Colonic mucosa (tissue), 4 donors: ENCODE measurements around the gene NUP35. TPM values are rescaled to one million over a fixed set of nuclear protein-coding genes. Genes with fewer than 3 reads are reported as not detected.

ENCODE experiments used
- DNase-seq: peaks from one replicate; pipeline ENCODE4 v3.0.0-alpha.2; 2020
- H3K27ac ChIP-seq: fragments of 200-600 bp; one replicate; pipeline ENCODE4 v1.8.0; 2021
- H3K27me3 ChIP-seq: fragments of 200-600 bp; one replicate; pipeline ENCODE4 v1.8.0; 2021
- H3K36me3 ChIP-seq: fragments of 200-600 bp; one replicate; pipeline ENCODE4 v1.8.0; 2021
- H3K4me1 ChIP-seq: fragments of 200-600 bp; one replicate; pipeline ENCODE4 v1.8.0; 2021; ENCODE audit warnings: mild to moderate bottlenecking
- H3K4me3 ChIP-seq: fragments of 200-600 bp; one replicate; pipeline ENCODE4 v1.8.0; 2021
- H3K9ac ChIP-seq, 2 donors: one replicate each; pipeline ENCODE4 v1.7.0; 2013; ENCODE audit warnings: control low read depth in 2 of 2, low read depth in 2 of 2, low read length in 2 of 2
- H3K9me3 ChIP-seq: fragments of 200-600 bp; one replicate; pipeline ENCODE4 v1.8.0; 2021
- intact Hi-C: fragments of 100-400 bp; cut with DNase I; formaldehyde crosslinking; loops from one replicate; pipeline ENCODE4 v1.14.1; 2022
- total RNA-seq, 2 donors: library from RNA; stranded (reverse); fragmentation: NEBNext Ultra II Directional in 1 of 2; extraction: Animal tissue kit (Norgen Biotek cat#: 25700) in 1 of 2; gene quantifications; one replicate each; pipeline ENCODE4 v1.2.1, GENCODE V29; 2021
- TF ChIP-seq, protein P1 (sequence below): fragments of 200-600 bp; IDR thresholded peaks from one replicate; pipeline ENCODE4 v1.8.0; 2022; ENCODE audit warnings: antibody characterized with exemption, mild to moderate bottlenecking
- donor health status: healthy.
- donor health status: DM: no; HTN: no; CAD: no.
- donor health status: DM: no; HTN: no; CAD: no.

The NUP35 gene
- total RNA-seq, 2 donors from 2014 or later = 11.3 to 19.1 TPM

DNA sequence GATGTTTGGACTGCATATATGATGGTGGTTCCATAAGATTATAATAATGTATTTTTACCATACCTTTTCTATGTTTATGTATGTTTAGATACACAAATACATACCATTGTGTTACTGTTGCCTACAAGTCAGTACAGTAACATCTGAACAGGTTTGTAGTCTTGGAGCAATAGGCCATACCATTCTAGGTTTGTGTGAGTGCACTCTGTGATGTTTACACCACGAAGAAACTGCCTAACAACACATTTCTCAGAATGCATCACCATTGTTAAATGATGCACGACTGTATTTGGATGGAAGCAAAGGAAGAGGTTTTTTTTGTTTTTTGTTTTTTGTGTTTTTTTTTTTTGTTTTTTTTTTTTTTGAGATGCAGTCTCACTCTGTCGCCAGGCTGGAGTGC lies 36.2 kb upstream of the NUP35 start:
- TF ChIP-seq, protein P1, sequence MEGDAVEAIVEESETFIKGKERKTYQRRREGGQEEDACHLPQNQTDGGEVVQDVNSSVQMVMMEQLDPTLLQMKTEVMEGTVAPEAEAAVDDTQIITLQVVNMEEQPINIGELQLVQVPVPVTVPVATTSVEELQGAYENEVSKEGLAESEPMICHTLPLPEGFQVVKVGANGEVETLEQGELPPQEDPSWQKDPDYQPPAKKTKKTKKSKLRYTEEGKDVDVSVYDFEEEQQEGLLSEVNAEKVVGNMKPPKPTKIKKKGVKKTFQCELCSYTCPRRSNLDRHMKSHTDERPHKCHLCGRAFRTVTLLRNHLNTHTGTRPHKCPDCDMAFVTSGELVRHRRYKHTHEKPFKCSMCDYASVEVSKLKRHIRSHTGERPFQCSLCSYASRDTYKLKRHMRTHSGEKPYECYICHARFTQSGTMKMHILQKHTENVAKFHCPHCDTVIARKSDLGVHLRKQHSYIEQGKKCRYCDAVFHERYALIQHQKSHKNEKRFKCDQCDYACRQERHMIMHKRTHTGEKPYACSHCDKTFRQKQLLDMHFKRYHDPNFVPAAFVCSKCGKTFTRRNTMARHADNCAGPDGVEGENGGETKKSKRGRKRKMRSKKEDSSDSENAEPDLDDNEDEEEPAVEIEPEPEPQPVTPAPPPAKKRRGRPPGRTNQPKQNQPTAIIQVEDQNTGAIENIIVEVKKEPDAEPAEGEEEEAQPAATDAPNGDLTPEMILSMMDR = no peak
- Histone ChIP-seq H3K27ac (no peak overlapping the region), H3K4me1 (no peaks in the 10 kb centered on the region), H3K9me3 (no peaks in the 10 kb centered on the region), H3K9ac (no peak overlapping the region), H3K4me3 (no peak overlapping the region), H3K36me3 (no peaks in the 10 kb centered on the region), H3K27me3 (no peaks in the 10 kb centered on the region)
- no peak for DNase-seq
- intact Hi-C loops = no loop called here

DNA sequence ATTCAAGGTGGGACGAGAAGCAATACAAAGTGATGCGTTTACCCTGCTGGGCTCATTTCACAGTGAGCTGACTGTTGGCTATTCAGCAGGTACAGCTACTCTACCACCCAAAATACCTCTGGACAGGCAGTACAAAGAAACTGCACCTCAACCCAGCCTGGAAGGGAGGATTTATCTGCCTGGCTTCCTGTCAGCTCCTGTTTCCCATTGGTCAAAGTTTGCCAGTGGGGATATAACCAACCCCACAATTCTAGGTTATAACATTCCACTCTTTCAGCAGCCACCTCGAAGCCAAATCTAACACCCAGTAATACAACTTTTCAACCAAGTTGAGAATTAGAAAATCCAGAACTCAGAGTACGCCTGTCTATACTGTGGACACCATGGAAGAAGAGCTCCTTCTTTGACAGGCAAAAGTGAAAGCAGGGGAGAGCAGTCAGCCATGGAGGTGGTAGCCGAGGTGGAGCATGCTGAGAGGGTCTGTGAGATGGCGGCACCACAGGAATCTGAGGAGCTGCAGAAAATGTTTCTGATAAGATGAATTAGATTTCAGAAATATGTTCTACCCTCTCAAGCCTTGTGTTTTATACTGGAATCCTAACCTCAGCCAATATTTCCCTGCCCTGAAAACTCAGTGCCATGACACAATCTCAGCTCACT lies 34.9 kb upstream of the NUP35 start:
- no peak overlapping the region for H3K4me3 ChIP-seq
- DNase-seq = no peak
- intact Hi-C loops = no loop called here
- H3K4me1 ChIP-seq = no peaks in the 10 kb centered on the region
- H3K27me3 ChIP-seq = no peaks in the 10 kb centered on the region
- no peaks in the 10 kb centered on the region for H3K9me3 ChIP-seq
- TF ChIP-seq, protein P1 = no peak
- no peak overlapping the region for H3K27ac ChIP-seq
- H3K36me3 ChIP-seq = no peaks in the 10 kb centered on the region
- no peak overlapping the region for H3K9ac ChIP-seq

DNA sequence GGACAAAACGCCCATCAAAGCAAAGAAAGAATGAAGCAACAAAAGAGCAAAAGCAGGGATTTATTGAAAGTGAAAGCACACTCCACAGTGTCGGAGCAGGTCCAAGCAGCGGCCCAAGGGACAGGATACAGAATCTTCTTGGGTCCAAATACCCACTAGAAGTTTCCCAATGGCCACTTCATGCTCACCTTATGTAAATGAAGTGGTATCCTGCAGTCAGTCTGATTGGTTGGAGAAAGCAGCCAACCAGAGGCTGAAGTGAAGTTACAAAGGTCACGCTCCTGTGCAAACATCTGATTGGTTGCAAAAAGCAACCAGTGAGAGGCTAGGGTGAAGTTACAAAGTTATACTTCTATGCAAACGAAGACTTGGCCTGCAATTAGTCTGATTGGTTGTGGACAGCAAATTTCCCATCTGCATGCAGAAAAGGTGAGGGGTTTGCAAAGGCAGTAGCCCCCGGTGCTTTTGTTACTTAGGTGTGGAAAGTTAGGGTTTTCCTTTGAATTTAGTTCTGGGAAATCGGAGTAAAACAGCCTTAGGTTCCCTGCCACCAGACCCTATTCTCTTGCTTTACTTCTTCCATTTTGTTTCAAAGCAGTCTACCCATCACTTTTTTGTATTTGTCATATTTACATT lies 32.8 kb upstream of the NUP35 start:
- H3K4me3 ChIP-seq = no peak overlapping the region
- H3K27me3 ChIP-seq = no peaks in the 10 kb centered on the region
- H3K9me3 ChIP-seq = no peaks in the 10 kb centered on the region
- H3K9ac ChIP-seq = no peak overlapping the region
- intact Hi-C loops = no loop called here
- H3K27ac ChIP-seq = no peak overlapping the region
- no peaks in the 10 kb centered on the region for H3K36me3 ChIP-seq
- TF ChIP-seq, protein P1 = no peak
- H3K4me1 ChIP-seq = no peaks in the 10 kb centered on the region
- no peak for DNase-seq

DNA sequence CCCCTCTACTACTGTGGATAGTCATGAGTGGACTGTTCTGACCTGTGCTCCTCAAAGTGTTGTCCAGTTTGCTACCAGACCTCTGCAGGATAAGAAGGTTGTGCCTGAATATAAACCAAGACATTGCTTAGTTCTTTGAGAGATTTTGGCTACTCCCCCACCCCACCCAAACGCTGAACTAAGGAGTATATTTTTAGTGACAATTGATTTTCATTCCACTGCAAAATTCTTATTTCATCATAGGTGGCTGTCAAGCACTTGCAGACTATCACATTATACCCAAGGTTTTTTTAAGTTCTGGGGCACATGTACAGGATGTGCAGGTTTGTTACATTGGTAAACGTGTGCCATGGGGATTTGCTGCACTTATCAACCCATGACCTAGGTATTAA lies 32.3 kb upstream of the NUP35 start:
- no peaks in the 10 kb centered on the region for H3K4me1 ChIP-seq
- H3K9ac ChIP-seq = no peak overlapping the region
- no peaks in the 10 kb centered on the region for H3K9me3 ChIP-seq
- TF ChIP-seq, protein P1 = no peak
- H3K27me3 ChIP-seq = no peaks in the 10 kb centered on the region
- no peak overlapping the region for H3K27ac ChIP-seq
- no peak overlapping the region for H3K4me3 ChIP-seq
- intact Hi-C loops = no loop called here
- no peaks in the 10 kb centered on the region for H3K36me3 ChIP-seq
- DNase-seq = no peak

DNA sequence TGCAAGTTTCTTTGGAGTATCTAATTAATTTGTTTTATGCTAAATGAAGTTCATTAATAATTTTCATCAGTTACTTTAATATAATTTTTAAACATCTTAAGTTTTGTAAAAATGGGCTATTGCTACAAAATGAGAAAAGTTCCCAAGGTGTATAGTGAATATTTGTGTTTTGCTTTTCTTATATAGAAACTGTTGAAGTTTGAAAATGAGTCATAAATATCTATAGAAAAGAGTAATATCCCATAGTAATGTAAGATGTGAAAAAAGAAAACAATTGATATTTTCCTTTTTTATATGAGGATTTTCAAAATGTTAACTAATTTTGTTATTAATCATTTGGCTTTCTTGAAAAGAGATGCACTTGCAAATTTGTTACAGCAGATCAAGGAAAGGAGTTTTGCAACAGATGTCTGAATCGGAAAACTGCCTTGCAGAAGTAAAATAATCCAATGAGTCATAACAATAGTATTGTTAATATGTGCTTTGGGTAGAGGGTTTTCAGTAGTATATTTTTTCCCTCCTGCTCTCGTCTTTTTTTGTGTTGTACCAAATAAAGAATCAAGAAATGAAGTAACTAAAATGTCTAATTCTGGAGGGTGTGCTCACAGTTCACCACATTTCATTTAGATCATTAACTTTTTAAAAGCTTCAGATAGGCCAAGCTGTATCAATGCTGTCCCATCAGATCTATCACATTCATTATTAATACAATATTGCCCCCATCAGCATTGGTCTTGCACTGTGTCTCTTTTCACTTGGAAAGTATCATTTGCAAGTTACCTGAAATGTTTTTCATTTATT lies 30.2 kb upstream of the NUP35 start:
- Histone ChIP-seq H3K9ac (no peak overlapping the region), H3K27ac (no peak overlapping the region), H3K4me3 (no peak overlapping the region), H3K4me1 (no peaks in the 10 kb centered on the region), H3K36me3 (no peaks in the 10 kb centered on the region), H3K27me3 (no peaks in the 10 kb centered on the region), H3K9me3 (no peaks in the 10 kb centered on the region)
- DNase-seq = no peak
- TF ChIP-seq, protein P1 = no peak
- intact Hi-C loops = no loop called here
